Neutrophil (primary cell): Measurements from ENCODE around the gene PTPRN2.

Experiments used
- H3K27ac ChIP-seq: fragments of 200-600 bp; sonication (generic); 2 replicates; pipeline ENCODE4 v1.5.1; 2016; ENCODE audit warnings: mild to moderate bottlenecking, moderate library complexity
- H3K27me3 ChIP-seq: fragments of 200-600 bp; sonication (generic); 2 replicates; pipeline ENCODE4 v1.6.0; 2016; ENCODE audit warnings: mild to moderate bottlenecking
- H3K36me3 ChIP-seq: fragments of 200-600 bp; sonication (generic); 2 replicates; pipeline ENCODE4 v1.5.1; 2017
- H3K4me1 ChIP-seq, 2 experiments: fragments of 200-600 bp in 1 of 2; sonication (generic) in 1 of 2; 1 replicate in 1 of 2; 2 replicates in 1 of 2; pipeline versions ENCODE4 v1.5.1 to v1.6.1; 2013 to 2016; ENCODE audit warnings: low read depth in 1 of 2, low read length in 1 of 2, mild to moderate bottlenecking in 1 of 2, moderate library complexity in 1 of 2; ENCODE audit not compliant: control insufficient read depth in 1 of 2, insufficient read depth in 1 of 2
- H3K4me3 ChIP-seq, 2 experiments: fragments of 200-600 bp in 1 of 2; sonication (generic) in 1 of 2; 1 replicate in 1 of 2; 2 replicates in 1 of 2; pipeline ENCODE4 v1.5.1; 2013 to 2016; ENCODE audit warnings: low read depth in 1 of 2, low read length in 1 of 2, mild to moderate bottlenecking in 1 of 2, moderate library complexity in 1 of 2
- H3K9me3 ChIP-seq: fragments of 200-600 bp; sonication (generic); 2 replicates; pipeline ENCODE4 v1.5.1; 2016
- TF ChIP-seq, protein P1 (sequence below): fragments of 200-600 bp; sonication (generic); IDR thresholded peaks from 2 replicates; pipeline ENCODE4 v1.5.1; 2016; ENCODE audit warnings: antibody characterized with exemption

The PTPRN2 gene

DNA sequence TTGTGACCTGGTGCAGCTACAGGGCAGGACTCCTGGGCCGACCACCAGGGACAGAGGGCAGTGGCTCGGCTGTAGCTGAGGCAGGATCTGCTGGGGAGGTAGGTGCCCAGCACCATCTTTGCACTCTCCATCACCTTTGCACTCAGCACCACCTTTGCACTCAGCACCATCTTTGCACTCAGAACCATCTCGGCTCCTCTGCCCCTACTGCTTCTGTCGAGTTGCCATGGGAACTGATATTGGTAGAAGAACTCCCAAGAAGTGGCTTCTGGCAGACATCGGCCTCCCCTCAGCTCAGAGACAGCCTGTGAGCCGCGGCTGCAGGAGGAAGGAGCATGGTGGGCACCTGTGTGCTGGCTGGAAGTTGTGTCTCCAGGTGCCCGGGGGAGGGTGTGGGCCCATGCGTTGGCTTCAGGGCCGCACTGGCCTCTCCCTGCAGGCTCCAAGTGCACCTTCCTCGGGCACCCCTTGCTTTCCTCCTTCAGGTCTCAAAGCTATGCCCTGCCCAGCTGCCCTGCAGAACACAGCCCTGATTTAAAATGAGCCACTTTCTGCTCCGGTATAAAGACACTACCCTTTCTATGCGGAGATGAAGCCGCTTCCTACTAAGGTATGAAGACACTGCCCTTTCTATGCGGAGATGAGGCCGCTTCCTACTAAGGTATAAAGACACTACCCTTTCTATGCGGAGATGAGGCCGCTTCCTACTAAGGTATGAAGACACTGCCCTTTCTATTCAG lies 514.5 kb downstream of the PTPRN2 start:
- no peaks in the 10 kb centered on the region for H3K36me3 ChIP-seq

DNA sequence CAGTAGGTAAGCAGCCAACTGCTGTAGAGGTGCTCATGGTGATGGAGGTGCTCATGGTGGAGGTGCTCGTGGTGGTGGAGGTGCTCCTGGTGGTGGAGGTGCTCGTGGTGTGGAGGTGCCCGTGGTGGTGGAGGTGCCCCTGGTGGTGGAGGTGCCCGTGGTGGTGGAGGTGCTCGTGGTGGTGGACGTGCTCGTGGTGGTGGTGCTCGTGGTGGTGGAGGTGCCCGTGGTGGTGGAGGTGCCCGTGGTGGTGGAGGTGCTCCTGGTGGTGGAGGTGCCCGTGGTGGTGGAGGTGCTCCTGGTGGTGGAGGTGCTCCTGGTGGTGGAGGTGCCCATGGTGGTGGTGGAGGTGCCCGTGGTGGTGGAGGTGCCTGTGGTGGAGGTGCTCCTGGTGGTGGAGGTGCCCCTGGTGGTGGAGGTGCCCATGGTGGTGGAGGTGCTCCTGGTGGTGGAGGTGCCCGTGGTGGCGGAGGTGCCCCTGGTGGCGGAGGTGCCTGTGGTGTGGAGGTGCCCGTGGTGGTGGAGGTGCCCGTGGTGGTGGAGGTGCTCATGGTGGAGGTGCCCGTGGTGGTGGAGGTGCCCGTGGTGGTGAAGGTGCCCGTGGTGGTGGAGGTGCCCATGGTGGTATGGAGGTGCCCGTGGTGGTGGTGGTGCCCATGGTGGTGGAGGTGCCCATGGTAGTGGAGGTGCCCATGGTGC lies 517.3 kb downstream of the PTPRN2 start:
- H3K9me3 ChIP-seq: no peaks in the 10 kb centered on the region
- no peak overlapping the region for H3K27ac ChIP-seq
- H3K4me1 ChIP-seq: no peaks in the 10 kb centered on the region
- H3K36me3 ChIP-seq: no peaks in the 10 kb centered on the region
- TF ChIP-seq, protein P1, sequence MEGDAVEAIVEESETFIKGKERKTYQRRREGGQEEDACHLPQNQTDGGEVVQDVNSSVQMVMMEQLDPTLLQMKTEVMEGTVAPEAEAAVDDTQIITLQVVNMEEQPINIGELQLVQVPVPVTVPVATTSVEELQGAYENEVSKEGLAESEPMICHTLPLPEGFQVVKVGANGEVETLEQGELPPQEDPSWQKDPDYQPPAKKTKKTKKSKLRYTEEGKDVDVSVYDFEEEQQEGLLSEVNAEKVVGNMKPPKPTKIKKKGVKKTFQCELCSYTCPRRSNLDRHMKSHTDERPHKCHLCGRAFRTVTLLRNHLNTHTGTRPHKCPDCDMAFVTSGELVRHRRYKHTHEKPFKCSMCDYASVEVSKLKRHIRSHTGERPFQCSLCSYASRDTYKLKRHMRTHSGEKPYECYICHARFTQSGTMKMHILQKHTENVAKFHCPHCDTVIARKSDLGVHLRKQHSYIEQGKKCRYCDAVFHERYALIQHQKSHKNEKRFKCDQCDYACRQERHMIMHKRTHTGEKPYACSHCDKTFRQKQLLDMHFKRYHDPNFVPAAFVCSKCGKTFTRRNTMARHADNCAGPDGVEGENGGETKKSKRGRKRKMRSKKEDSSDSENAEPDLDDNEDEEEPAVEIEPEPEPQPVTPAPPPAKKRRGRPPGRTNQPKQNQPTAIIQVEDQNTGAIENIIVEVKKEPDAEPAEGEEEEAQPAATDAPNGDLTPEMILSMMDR: no peak
- no peaks in the 10 kb centered on the region for H3K27me3 ChIP-seq
- no peak overlapping the region for H3K4me3 ChIP-seq

More for the DNA sequence above, 514.5 kb downstream of the PTPRN2 start:
- TF ChIP-seq, protein P1: no peak
- Histone ChIP-seq H3K4me1 (no peaks in the 10 kb centered on the region), H3K9me3 (no peaks in the 10 kb centered on the region), H3K4me3 (no peak overlapping the region), H3K27me3 (no peaks in the 10 kb centered on the region), H3K27ac (no peak overlapping the region)

DNA sequence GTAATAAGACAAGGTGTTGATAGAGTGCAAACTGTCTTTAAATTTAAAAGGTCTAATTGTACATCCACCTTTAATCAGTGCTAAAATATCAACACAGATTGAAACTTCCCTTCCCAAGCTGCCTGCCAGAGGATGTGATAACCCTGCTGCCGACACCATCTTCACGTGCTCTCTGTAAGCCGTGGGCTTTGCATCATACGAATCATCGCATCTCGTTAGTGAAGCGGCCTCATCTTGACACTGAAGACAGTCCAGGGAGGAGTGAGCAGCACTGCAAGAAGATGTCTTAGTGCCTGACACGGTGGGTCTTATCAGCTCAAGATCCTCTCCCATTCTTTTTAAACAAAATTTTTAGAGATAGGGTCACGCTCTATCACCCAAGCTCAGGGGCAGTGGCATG lies 518.8 kb downstream of the PTPRN2 start:
- Histone ChIP-seq H3K27ac (no peak overlapping the region), H3K27me3 (no peaks in the 10 kb centered on the region), H3K36me3 (no peaks in the 10 kb centered on the region), H3K9me3 (no peaks in the 10 kb centered on the region), H3K4me3 (no peak overlapping the region), H3K4me1 (no peaks in the 10 kb centered on the region)
- TF ChIP-seq, protein P1: no peak

DNA sequence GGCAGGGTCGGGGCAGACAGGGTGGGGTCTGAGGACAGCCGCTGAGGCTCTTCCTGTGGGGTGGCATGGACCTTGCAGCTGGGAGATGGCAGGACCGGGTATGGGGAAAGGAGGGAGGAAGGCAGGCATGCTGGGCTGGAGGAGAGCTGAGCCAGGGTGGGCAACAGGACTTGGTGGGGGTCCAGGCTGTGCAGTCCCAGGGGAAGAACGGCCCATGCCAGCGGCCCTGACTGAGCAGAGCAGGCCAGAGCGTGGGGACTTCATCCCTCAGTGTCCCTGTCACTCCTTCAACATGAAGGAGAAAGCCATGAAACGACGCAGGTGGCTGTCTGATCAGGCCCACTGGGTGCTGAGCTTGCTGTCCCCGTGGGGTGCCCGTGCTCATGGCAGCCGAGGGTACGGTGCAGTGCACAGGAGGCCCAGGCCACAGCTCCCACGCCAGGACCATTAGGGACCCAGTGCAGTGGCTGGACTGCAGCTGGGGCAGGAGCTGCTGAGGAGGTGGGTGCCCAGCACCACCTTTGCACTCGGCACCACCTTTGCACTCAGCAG lies 519.6 kb downstream of the PTPRN2 start:
- H3K9me3 ChIP-seq: no peaks in the 10 kb centered on the region
- H3K36me3 ChIP-seq: no peaks in the 10 kb centered on the region
- H3K27ac ChIP-seq: no peak overlapping the region
- no peak overlapping the region for H3K4me3 ChIP-seq
- no peaks in the 10 kb centered on the region for H3K4me1 ChIP-seq
- H3K27me3 ChIP-seq: no peaks in the 10 kb centered on the region
- TF ChIP-seq, protein P1: no peak

DNA sequence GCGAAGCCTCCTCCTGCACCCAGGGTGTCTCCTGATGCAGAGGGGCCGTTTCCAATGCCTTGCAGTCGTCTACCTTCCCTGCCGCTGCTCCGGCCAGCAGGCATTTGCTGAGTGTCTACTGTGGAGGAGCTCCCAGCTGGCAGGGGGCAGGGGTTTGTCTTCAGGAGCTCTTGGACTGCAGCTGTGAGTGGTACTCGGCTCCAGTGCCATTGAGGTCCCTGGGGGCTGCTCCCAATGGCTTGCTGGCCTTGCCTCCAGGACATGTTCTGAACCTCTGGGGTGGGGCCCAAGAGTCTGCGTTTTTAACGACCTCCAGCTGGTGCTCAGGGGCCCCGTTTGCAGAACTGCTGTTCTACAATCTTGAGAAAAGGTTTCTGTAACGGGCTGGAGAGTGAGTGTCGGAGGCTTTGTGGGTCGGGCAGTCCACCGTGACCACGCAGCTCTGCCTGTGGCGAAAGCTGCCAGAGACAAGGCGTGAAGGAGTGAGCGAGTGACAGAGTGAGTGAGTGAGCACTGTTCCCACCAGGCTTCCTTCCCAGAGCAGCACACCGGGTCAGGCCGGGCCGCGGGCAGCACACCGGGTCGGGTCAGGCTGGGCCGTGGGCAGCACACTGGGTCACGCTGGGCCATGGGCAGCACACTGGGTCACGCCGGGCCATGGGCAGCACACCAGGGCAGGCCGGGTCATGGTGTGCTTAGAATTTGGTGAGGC lies 520.2 kb downstream of the PTPRN2 start:
- Histone ChIP-seq H3K9me3 (no peaks in the 10 kb centered on the region), H3K27me3 (no peaks in the 10 kb centered on the region)

More for the DNA sequence above, 520.2 kb downstream of the PTPRN2 start:
- no peaks in the 10 kb centered on the region for H3K36me3 ChIP-seq
- H3K4me1 ChIP-seq: no peaks in the 10 kb centered on the region
- H3K27ac ChIP-seq: no peak overlapping the region
- TF ChIP-seq, protein P1: no peak
- no peak overlapping the region for H3K4me3 ChIP-seq
